Glutamatergic neuron (in vitro differentiated cells): ENCODE measurements around the gene CCDC141. TPM values are rescaled to one million over a fixed set of nuclear protein-coding genes. Genes with fewer than 3 reads are reported as not detected.

Source experiments
- DNase-seq: peaks from one replicate; pipeline ENCODE4 v3.0.0; 2022
- H3K27ac Mint-ChIP-seq: one replicate; pipeline ENCODE4 v1.8.0; 2020; ENCODE audit warnings: mild to moderate bottlenecking, mixed read lengths, inconsistent platforms; ENCODE audit not compliant: unreplicated experiment
- H3K27me3 Mint-ChIP-seq: one replicate; pipeline ENCODE4 v1.8.0; 2020; ENCODE audit warnings: mild to moderate bottlenecking, moderate library complexity, mixed read lengths, inconsistent platforms; ENCODE audit not compliant: unreplicated experiment
- H3K36me3 Mint-ChIP-seq: one replicate; pipeline ENCODE4 v1.8.0; 2020; ENCODE audit warnings: mild to moderate bottlenecking, mixed read lengths, inconsistent platforms; ENCODE audit not compliant: unreplicated experiment
- H3K4me1 Mint-ChIP-seq: one replicate; pipeline ENCODE4 v1.8.0; 2020; ENCODE audit warnings: mild to moderate bottlenecking, low read depth, mixed read lengths, inconsistent platforms; ENCODE audit not compliant: unreplicated experiment
- H3K4me3 Mint-ChIP-seq: one replicate; pipeline ENCODE4 v1.8.0; 2020; ENCODE audit warnings: mild to moderate bottlenecking, mixed read lengths, inconsistent platforms; ENCODE audit not compliant: unreplicated experiment
- H3K9me3 Mint-ChIP-seq: one replicate; pipeline ENCODE4 v1.8.0; 2020; ENCODE audit warnings: mild to moderate bottlenecking, moderate library complexity, mixed read lengths, inconsistent platforms; ENCODE audit not compliant: unreplicated experiment
- CTCF ChIP-seq: fragments of 200-600 bp; sonication (generic); IDR thresholded peaks from one replicate; pipeline ENCODE4 v1.5.0; 2021; ENCODE audit not compliant: partially characterized antibody, unreplicated experiment
- total RNA-seq: library from RNA; stranded (reverse); fragmentation: NEBNext Ultra II Directional; extraction: Animal tissue kit (Norgen Biotek cat#: 25700); gene quantifications from one replicate; pipeline ENCODE4 v1.2.1, GENCODE V29; 2021; ENCODE audit not compliant: unreplicated experiment

The CCDC141 gene
- total RNA-seq, 1 donor from 2014 or later: 0.51 TPM

- Mint-ChIP-seq H3K4me3 (no peak overlapping the region), H3K9me3 (no peaks in the 10 kb centered on the region), H3K27me3 (peaks cover 2% of the 10 kb centered on the region), H3K4me1 (no peaks in the 10 kb centered on the region), H3K36me3 (no peaks in the 10 kb centered on the region), H3K27ac (no peak overlapping the region)
- no peak for DNase-seq
- no peak for TF ChIP-seq CTCF
These were observed 103.4 kb downstream of the CCDC141 start for GRCh38 chr2:178946494-178946893.

GRCh38 chr2:178943745-178944144 is 106.2 kb downstream of the CCDC141 start:
- no peak for DNase-seq
- H3K27ac Mint-ChIP-seq: no peak overlapping the region

DNA sequence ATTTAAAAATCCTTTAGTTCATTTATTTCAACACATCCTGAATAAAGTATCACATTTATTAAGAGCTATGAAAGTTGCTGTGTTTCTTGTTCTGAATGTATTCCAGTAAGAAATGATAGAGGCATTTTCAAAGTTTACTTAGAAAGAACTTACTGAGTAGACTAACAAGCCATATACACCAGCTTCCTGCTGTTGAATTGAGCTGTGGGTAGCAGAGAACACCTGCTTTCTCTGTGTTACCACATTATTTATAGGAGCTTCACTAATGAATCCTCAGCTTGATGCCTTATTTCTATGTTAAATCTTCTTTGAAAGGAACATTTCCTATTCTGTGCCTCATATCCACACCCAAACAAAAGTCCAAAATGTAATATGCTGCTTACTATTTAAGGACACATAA is 115.4 kb downstream of the CCDC141 start:
- H3K27ac Mint-ChIP-seq: no peak overlapping the region
- no peak for TF ChIP-seq CTCF

More at GRCh38 chr2:178943745-178944144, 106.2 kb downstream of the CCDC141 start:
- no peak for TF ChIP-seq CTCF
- Mint-ChIP-seq H3K4me3 (no peak overlapping the region), H3K4me1 (no peaks in the 10 kb centered on the region), H3K27me3 (peaks cover 4% of the 10 kb centered on the region), H3K9me3 (no peaks in the 10 kb centered on the region), H3K36me3 (no peaks in the 10 kb centered on the region)

GRCh38 chr2:178933493-178933892 is 116.4 kb downstream of the CCDC141 start:
- no peak for DNase-seq
- Mint-ChIP-seq H3K9me3 (no peaks in the 10 kb centered on the region), H3K4me1 (no peaks in the 10 kb centered on the region), H3K36me3 (peaks cover 11% of the 10 kb centered on the region), H3K4me3 (no peak overlapping the region), H3K27me3 (no peaks in the 10 kb centered on the region), H3K27ac (no peak overlapping the region)
- no peak for TF ChIP-seq CTCF

More for the DNA sequence above, 115.4 kb downstream of the CCDC141 start:
- H3K9me3 Mint-ChIP-seq: no peaks in the 10 kb centered on the region
- H3K36me3 Mint-ChIP-seq: peaks cover 11% of the 10 kb centered on the region
- H3K4me1 Mint-ChIP-seq: no peaks in the 10 kb centered on the region
- H3K4me3 Mint-ChIP-seq: no peak overlapping the region
- no peaks in the 10 kb centered on the region for H3K27me3 Mint-ChIP-seq
- DNase-seq: no peak

GRCh38 chr2:178928077-178928476 is 121.9 kb downstream of the CCDC141 start:
- DNase-seq: no peak
- H3K4me3 Mint-ChIP-seq: no peak overlapping the region
- no peaks in the 10 kb centered on the region for H3K4me1 Mint-ChIP-seq
- no peak overlapping the region for H3K27ac Mint-ChIP-seq
- H3K9me3 Mint-ChIP-seq: peaks cover 1% of the 10 kb centered on the region
- H3K36me3 Mint-ChIP-seq: no peaks in the 10 kb centered on the region
- no peak for TF ChIP-seq CTCF
- no peaks in the 10 kb centered on the region for H3K27me3 Mint-ChIP-seq
